PC-9 (cell line): ENCODE results near the gene AGAP1. TPM values are rescaled to one million over a fixed set of nuclear protein-coding genes. Genes with fewer than 3 reads are reported as not detected.

Experiments used
- BruUV-seq: library from RNA; stranded (reverse); fragments of 400-500 nt; replicated peaks from 2 replicates; lab custom pipeline; 2021; lab: Mats Ljungman, UMichigan
- CTCF ChIA-PET: fragments of 300-600 bp; sonication (Branson Sonifier 250); formaldehyde crosslinking; loops from one replicate; lab custom pipeline; 2022; ENCODE audit warnings: antibody characterized with exemption; lab: Charles Lee
- POLR2A ChIA-PET: fragments of 300-600 bp; sonication (Branson Sonifier 250); formaldehyde crosslinking; loops from one replicate; lab custom pipeline; 2022; ENCODE audit warnings: antibody characterized with exemption; ENCODE audit not compliant: unreplicated experiment; lab: Charles Lee
- DNase-seq, 2 experiments: peaks; one replicate each; pipeline versions ENCODE4 v3.0.0 to v3.0.0-alpha.2; 2015 to 2022; ENCODE audit warnings: mixed read lengths in 1 of 2
- H2AFZ ChIP-seq: fragments of 200-600 bp; sonication (generic); 2 replicates; pipeline ENCODE4 v1.8.1; 2017; ENCODE audit warnings: antibody characterized with exemption
- H3F3A ChIP-seq: fragments of 200-600 bp; sonication (generic); 2 replicates; pipeline ENCODE4 v1.8.1; 2017; ENCODE audit warnings: antibody characterized with exemption, mild to moderate bottlenecking, low read depth; ENCODE audit not compliant: insufficient read depth
- H3K27ac ChIP-seq: fragments of 200-600 bp; sonication (generic); 2 replicates; pipeline ENCODE4 v1.6.1; 2016; ENCODE audit warnings: mixed run types
- H3K27me3 ChIP-seq: fragments of 200-600 bp; sonication (generic); 2 replicates; pipeline ENCODE4 v1.6.1; 2016; ENCODE audit warnings: low read depth, mixed run types; ENCODE audit not compliant: insufficient read depth
- H3K36me3 ChIP-seq: fragments of 200-600 bp; sonication (generic); 2 replicates; pipeline ENCODE4 v1.6.1; 2016; ENCODE audit warnings: low read depth, mixed run types
- H3K4me1 ChIP-seq: fragments of 200-600 bp; sonication (generic); replicated peaks from 2 replicates; pipeline ENCODE4 v1.6.1; 2016; ENCODE audit warnings: mixed run types; ENCODE audit not compliant: insufficient read depth
- H3K4me2 ChIP-seq: fragments of 200-600 bp; sonication (generic); 2 replicates; pipeline ENCODE4 v1.6.1; 2017; ENCODE audit warnings: mixed run types
- H3K4me3 ChIP-seq: fragments of 200-600 bp; sonication (generic); 2 replicates; pipeline ENCODE4 v1.6.1; 2016; ENCODE audit warnings: mixed run types
- H3K79me2 ChIP-seq: fragments of 200-600 bp; sonication (generic); 2 replicates; pipeline ENCODE4 v1.6.1; 2017; ENCODE audit warnings: low read depth, mixed run types
- H3K9me2 ChIP-seq: fragments of 200-600 bp; sonication (generic); 2 replicates; pipeline ENCODE4 v1.8.1; 2017; ENCODE audit warnings: mild to moderate bottlenecking; ENCODE audit not compliant: insufficient read depth
- H3K9me3 ChIP-seq: fragments of 200-600 bp; sonication (generic); 2 replicates; pipeline ENCODE4 v1.8.1; 2016; ENCODE audit warnings: low read depth; ENCODE audit not compliant: insufficient read depth
- H4K20me1 ChIP-seq: fragments of 200-600 bp; sonication (generic); 2 replicates; pipeline ENCODE4 v1.8.1; 2017; ENCODE audit not compliant: insufficient read depth
- CTCF ChIP-seq: fragments of 200-600 bp; sonication (generic); conservative IDR thresholded peaks from 2 replicates; pipeline ENCODE4 v1.6.1; 2017; ENCODE audit warnings: mixed run types, antibody characterized with exemption, mild to moderate bottlenecking, moderate library complexity
- EZH2 ChIP-seq: fragments of 200-600 bp; sonication (generic); IDR thresholded peaks from 2 replicates; pipeline ENCODE4 v1.8.0; 2017; ENCODE audit warnings: antibody characterized with exemption, low read depth
- intact Hi-C: fragments of 100-400 bp; cut with micrococcal nuclease; formaldehyde crosslinking; loops from one replicate; pipeline ENCODE4 v1.10.0; 2022; ENCODE audit not compliant: unreplicated experiment
- total RNA-seq: library from RNA; stranded (reverse); gene quantifications from 2 replicates; pipeline ENCODE4 v1.2.3, GENCODE V29; 2021

AGAP1 gene
- total RNA-seq, 1 experiment from 2014 or later: 91.4 TPM

GRCh38 chr2:235598026-235598425 lies 104.2 kb downstream of the AGAP1 start:
- DNase-seq: no peak
- Histone ChIP-seq H3K27me3 (no peaks in the 10 kb centered on the region), H3K4me2 (no peak overlapping the region), H4K20me1 (peaks cover 64% of the 10 kb centered on the region), H3K36me3 (no peaks in the 10 kb centered on the region), H3K79me2 (peaks cover 89% of the 10 kb centered on the region), H3K9me2 (no peaks in the 10 kb centered on the region), H3K4me3 (no peak overlapping the region), H3K9me3 (no peaks in the 10 kb centered on the region), H3F3A (peaks cover 12% of the 10 kb centered on the region; the same call in 1 of the 2 replicates), H3K27ac (no peak overlapping the region), H2AFZ (no peak overlapping the region), H3K4me1 (no peaks in the 10 kb centered on the region)
- intact Hi-C loops: loop anchor here (10.0 kb wide), 1 partner anchor 1043 kb away; no protein-coding TSS in a partner anchor
- BruUV-seq: no TSS peak
- CTCF ChIA-PET: interaction anchor here (0.7 kb wide), 2 partner anchors 97 to 148 kb away, joined by 4 to 5 read pairs; no protein-coding TSS in a partner anchor
- TF ChIP-seq CTCF (no peak), EZH2 (no peak)
- POLR2A ChIA-PET: no interaction called here

- intact Hi-C loops: loop anchor here (10.0 kb wide), 1 partner anchor 1044 kb away; no protein-coding TSS in a partner anchor
- TF ChIP-seq EZH2 (no peak), CTCF (no peak)
- Histone ChIP-seq H3K27me3 (no peaks in the 10 kb centered on the region), H3K79me2 (peaks cover 90% of the 10 kb centered on the region), H3K9me2 (no peaks in the 10 kb centered on the region), H3K4me1 (no peaks in the 10 kb centered on the region), H3K27ac (no peak overlapping the region), H3K4me3 (no peak overlapping the region), H3K4me2 (no peak overlapping the region), H3F3A (0 out of 2 replicates have a peak, but pooled peaks cover 10% of the 10 kb centered on the region), H4K20me1 (peaks cover 70% of the 10 kb centered on the region), H3K9me3 (no peaks in the 10 kb centered on the region), H2AFZ (no peak overlapping the region), H3K36me3 (no peaks in the 10 kb centered on the region)
- ChIA-PET POLR2A (no interaction called here), CTCF (interaction anchor here (0.7 kb wide), 2 partner anchors 96 to 147 kb away, joined by 4 to 5 read pairs; no protein-coding TSS in a partner anchor)
- no peak for DNase-seq
- no TSS peak for BruUV-seq
Observed at GRCh38 chr2:235598532-235599531, 105.0 kb downstream of the AGAP1 start.

- Histone ChIP-seq H3K36me3 (no peaks in the 10 kb centered on the region), H3F3A (0 out of 2 replicates have a peak, but pooled peaks cover 10% of the 10 kb centered on the region), H3K9me3 (no peaks in the 10 kb centered on the region), H4K20me1 (peaks cover 69% of the 10 kb centered on the region), H3K9me2 (no peaks in the 10 kb centered on the region), H3K27ac (no peak overlapping the region), H2AFZ (no peak overlapping the region), H3K4me3 (no peak overlapping the region), H3K4me2 (no peak overlapping the region), H3K27me3 (no peaks in the 10 kb centered on the region), H3K79me2 (peaks cover 90% of the 10 kb centered on the region), H3K4me1 (no peaks in the 10 kb centered on the region)
- no peak for DNase-seq
- POLR2A ChIA-PET: no interaction called here
- CTCF ChIA-PET: no interaction called here
- TF ChIP-seq EZH2 (no peak), CTCF (no peak)
- BruUV-seq: no TSS peak
- intact Hi-C loops: loop anchor here (10.0 kb wide), 1 partner anchor 1045 kb away; no protein-coding TSS in a partner anchor
Observed at GRCh38 chr2:235599596-235600338, 105.9 kb downstream of the AGAP1 start.
